ENCODE measurements around the gene HOXD11. TPM values are rescaled to one million over a fixed set of nuclear protein-coding genes. Genes with fewer than 3 reads are reported as not detected.

The HOXD11 gene
- total RNA-seq, 6 donors from 2014 or later = not detected

DNA sequence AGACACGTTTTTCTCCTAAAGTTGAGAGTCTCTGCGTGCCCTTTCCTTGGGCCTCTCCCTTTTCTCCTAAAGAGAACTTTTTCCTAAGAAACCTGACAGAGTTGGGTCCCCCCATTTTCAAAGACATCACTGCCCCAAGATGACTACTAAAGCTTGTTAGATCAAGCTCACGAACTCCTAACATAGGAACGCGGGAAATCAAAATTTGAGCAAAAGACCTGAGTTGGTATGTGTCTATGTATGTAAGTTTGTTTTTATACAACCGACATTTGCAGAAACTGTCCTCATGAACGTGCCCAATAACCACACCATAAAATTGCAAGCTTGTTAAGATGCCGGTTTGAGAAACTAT, 13.2 kb upstream of the HOXD11 start:
- ATAC-seq (ENCODE audit: low FRiP score in 2 of 2) (no peak), DNase-seq (no peak)
- Histone ChIP-seq H3K27me3 (peaks cover 0 to 95% (median 51%) of the 10 kb centered on the region in 4 donors), H3K27ac (no peak overlapping the region), H3K4me1 (peaks cover 30 to 42% (median 33%) of the 10 kb centered on the region in 4 donors), H3K36me3 (no peaks in the 10 kb centered on the region), H3K9me3 (no peaks in the 10 kb centered on the region), H3K4me3 (no peak overlapping the region)
- 8 to 9% methylated on average over 8 of the region's 8 CpGs for WGBS, 2 donors
- no peak for TF ChIP-seq POLR2A (IDR thresholded peaks at IDR 0.05)
- TF ChIP-seq, protein P1, sequence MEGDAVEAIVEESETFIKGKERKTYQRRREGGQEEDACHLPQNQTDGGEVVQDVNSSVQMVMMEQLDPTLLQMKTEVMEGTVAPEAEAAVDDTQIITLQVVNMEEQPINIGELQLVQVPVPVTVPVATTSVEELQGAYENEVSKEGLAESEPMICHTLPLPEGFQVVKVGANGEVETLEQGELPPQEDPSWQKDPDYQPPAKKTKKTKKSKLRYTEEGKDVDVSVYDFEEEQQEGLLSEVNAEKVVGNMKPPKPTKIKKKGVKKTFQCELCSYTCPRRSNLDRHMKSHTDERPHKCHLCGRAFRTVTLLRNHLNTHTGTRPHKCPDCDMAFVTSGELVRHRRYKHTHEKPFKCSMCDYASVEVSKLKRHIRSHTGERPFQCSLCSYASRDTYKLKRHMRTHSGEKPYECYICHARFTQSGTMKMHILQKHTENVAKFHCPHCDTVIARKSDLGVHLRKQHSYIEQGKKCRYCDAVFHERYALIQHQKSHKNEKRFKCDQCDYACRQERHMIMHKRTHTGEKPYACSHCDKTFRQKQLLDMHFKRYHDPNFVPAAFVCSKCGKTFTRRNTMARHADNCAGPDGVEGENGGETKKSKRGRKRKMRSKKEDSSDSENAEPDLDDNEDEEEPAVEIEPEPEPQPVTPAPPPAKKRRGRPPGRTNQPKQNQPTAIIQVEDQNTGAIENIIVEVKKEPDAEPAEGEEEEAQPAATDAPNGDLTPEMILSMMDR (IDR thresholded peaks at IDR 0.05) = no peak
- no peak for TF ChIP-seq POLR2AphosphoS5 (IDR thresholded peaks at IDR 0.05)
- no peak for TF ChIP-seq EP300 (IDR thresholded peaks at IDR 0.05)

DNA sequence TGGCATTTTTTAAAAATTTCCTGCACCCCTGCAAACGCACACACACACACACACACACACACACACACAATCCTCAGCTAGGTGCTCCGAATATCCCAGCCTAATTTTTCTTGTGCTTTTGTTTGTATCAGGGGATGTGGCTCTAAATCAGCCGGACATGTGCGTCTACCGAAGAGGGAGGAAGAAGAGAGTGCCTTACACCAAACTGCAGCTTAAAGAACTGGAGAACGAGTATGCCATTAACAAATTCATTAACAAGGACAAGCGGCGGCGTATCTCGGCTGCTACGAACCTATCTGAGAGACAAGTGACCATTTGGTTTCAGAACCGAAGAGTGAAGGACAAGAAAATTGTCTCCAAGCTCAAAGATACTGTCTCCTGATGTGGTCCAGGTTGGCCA, 12.7 kb upstream of the HOXD11 start:
- peaks cover 30 to 41% (median 33%) of the 10 kb centered on the region in 4 donors for H3K4me1 ChIP-seq
- ATAC-seq (ENCODE audit: low FRiP score in 2 of 2) = no peak

DNA sequence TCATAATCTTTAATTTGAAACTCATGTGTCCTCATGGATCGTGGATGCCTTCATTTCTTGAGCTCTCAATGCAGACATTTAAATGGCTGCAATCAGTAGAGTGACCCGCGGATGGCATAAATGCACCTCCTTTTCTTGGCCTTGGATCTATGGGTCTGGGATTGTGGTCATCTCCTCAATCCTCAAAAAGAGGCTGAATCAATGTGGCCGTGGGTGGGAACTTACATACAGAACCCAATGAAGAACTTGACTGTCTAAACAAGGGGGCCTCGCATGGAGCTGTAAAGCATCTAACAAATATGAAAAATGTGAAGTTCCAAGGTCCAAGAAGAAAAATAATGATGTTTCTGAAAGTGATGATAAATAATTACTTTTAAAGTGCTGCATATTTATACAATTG, 11.7 kb upstream of the HOXD11 start:
- TF ChIP-seq POLR2AphosphoS5 (IDR thresholded peaks at IDR 0.05) (no peak), EP300 (IDR thresholded peaks at IDR 0.05) (no peak), POLR2A (IDR thresholded peaks at IDR 0.05) (no peak)
- TF ChIP-seq, protein P1 (IDR thresholded peaks at IDR 0.05) = no peak
- Histone ChIP-seq H3K27ac (no peak overlapping the region), H3K9me3 (no peaks in the 10 kb centered on the region), H3K4me3 (no peak overlapping the region), H3K4me1 (peaks cover 30 to 51% (median 33%) of the 10 kb centered on the region in 4 donors), H3K27me3 (peaks cover 0 to 98% (median 57%) of the 10 kb centered on the region in 4 donors), H3K36me3 (no peaks in the 10 kb centered on the region)
- ATAC-seq (ENCODE audit: low FRiP score in 2 of 2) (no peak), DNase-seq (no peak)
- WGBS, 2 donors = 17 to 18% methylated on average over 5 of the region's 5 CpGs

More for the DNA sequence above, 12.7 kb upstream of the HOXD11 start:
- DNase-seq = no peak
- Histone ChIP-seq H3K36me3 (no peaks in the 10 kb centered on the region), H3K4me3 (no peak overlapping the region), H3K27me3 (peaks cover 0 to 95% (median 54%) of the 10 kb centered on the region in 4 donors), H3K9me3 (no peaks in the 10 kb centered on the region), H3K27ac (no peak overlapping the region)
- TF ChIP-seq EP300 (IDR thresholded peaks at IDR 0.05) (no peak), POLR2A (IDR thresholded peaks at IDR 0.05) (no peak), POLR2AphosphoS5 (IDR thresholded peaks at IDR 0.05) (no peak)
- TF ChIP-seq, protein P1 (IDR thresholded peaks at IDR 0.05) = no peak
- 6 to 7% methylated on average over 12 of the region's 12 CpGs for WGBS, 2 donors

DNA sequence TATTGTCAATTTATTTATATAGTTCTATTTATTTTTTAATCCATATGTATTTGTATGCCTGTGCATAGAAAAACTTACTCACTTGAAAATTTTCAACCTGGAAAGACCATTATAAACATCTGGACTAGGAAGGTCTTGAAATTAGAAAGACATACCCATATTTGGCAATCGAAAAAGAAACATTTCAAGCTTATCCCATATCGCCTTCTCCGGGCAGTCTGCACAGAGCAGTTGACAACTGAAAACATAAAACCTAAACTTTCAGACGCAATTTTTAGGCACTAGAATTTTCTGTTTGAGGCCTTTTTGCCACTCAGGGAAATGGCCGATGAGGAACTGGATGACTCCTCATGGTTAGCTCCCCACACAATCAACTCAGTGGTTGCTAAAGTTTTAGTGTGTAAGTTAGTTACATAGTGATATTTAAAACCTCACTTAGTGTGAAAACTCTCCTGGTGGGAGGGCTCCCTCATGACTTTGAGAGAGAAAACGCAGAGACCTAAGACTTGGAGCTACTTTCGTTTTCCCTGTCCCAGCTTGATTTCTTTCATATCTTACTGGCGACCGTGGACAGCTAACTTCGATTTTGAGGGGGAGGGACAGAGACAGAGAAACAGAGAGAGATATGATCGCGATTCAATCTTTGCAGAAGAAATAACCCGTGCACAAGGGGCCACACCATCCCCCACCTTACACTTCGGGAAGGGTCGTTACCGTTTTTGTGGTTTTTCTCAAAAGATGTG, 10.7 kb upstream of the HOXD11 start:
- Histone ChIP-seq H3K27ac (no peak overlapping the region), H3K4me3 (peak overlapping the region in 3 of 4 donors; percentile 31 to 52 (median 41)), H3K36me3 (no peaks in the 10 kb centered on the region), H3K4me1 (peaks cover 30 to 54% (median 33%) of the 10 kb centered on the region in 4 donors), H3K27me3 (peaks cover 0 to 99% (median 62%) of the 10 kb centered on the region in 4 donors), H3K9me3 (no peaks in the 10 kb centered on the region)
- TF ChIP-seq POLR2A (IDR thresholded peaks at IDR 0.05) (no peak), POLR2AphosphoS5 (IDR thresholded peaks at IDR 0.05) (no peak), EP300 (IDR thresholded peaks at IDR 0.05) (no peak)
- TF ChIP-seq, protein P1 (IDR thresholded peaks at IDR 0.05) = no peak
- no peak for ATAC-seq (ENCODE audit: low FRiP score in 2 of 2)
- no peak for DNase-seq
- 11 to 12% methylated on average over 16 of the region's 16 CpGs for WGBS, 2 donors

All from upper lobe of left lung (tissue), 6 donors.